ENCODE measurements around the gene PTER. TPM values are rescaled to one million over a fixed set of nuclear protein-coding genes. Genes with fewer than 3 reads are reported as not detected.

Gene PTER
- polyA plus RNA-seq, 2 of the 4 experiments (the other 2 are of a cell fraction): 13.2 to 34.5 TPM

DNA sequence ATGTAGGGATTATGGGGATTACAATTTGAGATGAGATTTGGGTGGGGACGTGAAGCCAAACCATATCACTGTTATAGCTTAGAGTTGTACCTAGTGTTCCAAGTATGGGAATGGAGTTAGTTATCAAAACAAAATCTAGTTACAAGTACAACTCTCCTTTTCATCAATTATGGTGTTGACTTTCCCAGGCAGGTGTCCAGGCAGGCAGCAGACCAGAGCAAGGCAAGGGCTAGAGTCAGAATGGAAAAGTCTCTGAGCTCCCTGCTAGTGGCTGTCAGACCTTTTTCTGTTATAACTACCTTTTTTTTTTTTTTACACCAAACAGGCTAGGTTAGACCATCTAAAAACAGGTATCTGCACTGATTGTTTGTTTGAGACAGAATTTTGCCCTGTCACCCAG is 29.2 kb downstream of the PTER start (continued):
- TF ChIP-seq NFE2L2 (conservative IDR thresholded peaks at IDR 0.05; ENCODE audit: low read length) (no peak), KDM5A (IDR thresholded peaks at IDR 0.05) (no peak), NR3C1 (IDR thresholded peaks at IDR 0.05) (no peak), BHLHE40 (IDR thresholded peaks at IDR 0.05; ENCODE audit: low read depth, low read length) (no peak)

DNA sequence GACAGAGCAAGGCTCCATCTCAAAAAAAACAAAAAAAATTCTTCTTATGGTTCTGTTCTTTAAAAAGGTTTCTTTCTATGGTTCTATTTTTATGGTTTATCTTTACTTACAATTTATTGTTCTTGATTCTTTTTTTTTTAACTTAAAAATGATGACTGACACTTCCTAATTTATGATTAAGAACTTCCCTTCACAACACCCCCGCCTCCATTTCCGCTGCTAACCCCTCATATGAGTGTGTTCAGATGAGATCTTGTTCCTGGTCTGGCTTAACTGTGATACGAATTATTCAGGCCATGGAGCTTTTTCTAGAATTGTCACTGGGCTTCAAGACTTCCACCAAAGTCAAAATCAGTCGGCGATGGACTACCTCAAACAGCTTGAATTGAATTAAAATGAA is 33.9 kb downstream of the PTER start:
- no peak overlapping the region for H3K27ac ChIP-seq
- H3K4me3 ChIP-seq: no peak overlapping the region
- TF ChIP-seq NPAS2 (CRISPR knock-in tag; IDR thresholded peaks at IDR 0.05; ENCODE audit: borderline replicate concordance) (no peak), MYC (IDR thresholded peaks at IDR 0.05; ENCODE audit: borderline replicate concordance, low read length) (no peak)
- FAIRE-seq (no peak), ATAC-seq (no peak), DNase-seq (ENCODE audit: low read depth in 1 of 2, low spot score in 1 of 2) (no peak)
- ChIA-PET CTCF (interaction anchor here (0.6 kb wide), 1 partner anchor 1033 kb away, joined by 3 read pairs; no protein-coding TSS in a partner anchor), POLR2A (interaction anchor here (0.5 kb wide), 1 partner anchor 34 kb away, joined by 3 read pairs; the partner anchor contains the start of gene PTER)
- H3K9me3 ChIP-seq: no peaks in the 10 kb centered on the region
- peaks cover 16% of the 10 kb centered on the region; the same call in 2 of the 3 replicates for H3K4me1 ChIP-seq
- H3K4me2 ChIP-seq: no peak overlapping the region
- 91% methylated on average over 5 of the region's 5 CpGs for WGBS (ENCODE audit: missing lambda C conversion rate)

- no peaks in the 10 kb centered on the region for H3K9me3 ChIP-seq
- 81% methylated on average over 3 of the region's 3 CpGs for WGBS (ENCODE audit: missing lambda C conversion rate)
- TF ChIP-seq, protein P1, sequence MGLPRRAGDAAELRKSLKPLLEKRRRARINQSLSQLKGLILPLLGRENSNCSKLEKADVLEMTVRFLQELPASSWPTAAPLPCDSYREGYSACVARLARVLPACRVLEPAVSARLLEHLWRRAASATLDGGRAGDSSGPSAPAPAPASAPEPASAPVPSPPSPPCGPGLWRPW (IDR thresholded peaks at IDR 0.05): no peak
- no peak for TF ChIP-seq NR3C1 (IDR thresholded peaks at IDR 0.05)
- TF ChIP-seq RNF2 (IDR thresholded peaks at IDR 0.05; ENCODE audit: borderline replicate concordance, low read depth): no peak
- no peak for TF ChIP-seq CBX8 (IDR thresholded peaks at IDR 0.05)
- no peak for TF ChIP-seq RARB (CRISPR knock-in tag; IDR thresholded peaks at IDR 0.05)
- TF ChIP-seq, protein P2, sequence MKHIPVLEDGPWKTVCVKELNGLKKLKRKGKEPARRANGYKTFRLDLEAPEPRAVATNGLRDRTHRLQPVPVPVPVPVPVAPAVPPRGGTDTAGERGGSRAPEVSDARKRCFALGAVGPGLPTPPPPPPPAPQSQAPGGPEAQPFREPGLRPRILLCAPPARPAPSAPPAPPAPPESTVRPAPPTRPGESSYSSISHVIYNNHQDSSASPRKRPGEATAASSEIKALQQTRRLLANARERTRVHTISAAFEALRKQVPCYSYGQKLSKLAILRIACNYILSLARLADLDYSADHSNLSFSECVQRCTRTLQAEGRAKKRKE (CRISPR knock-in tag; IDR thresholded peaks at IDR 0.05; ENCODE audit: low read depth): no peak
- no peak for TF ChIP-seq EP300 (IDR thresholded peaks at IDR 0.05)
- TF ChIP-seq MAZ (IDR thresholded peaks at IDR 0.05; ENCODE audit: borderline replicate concordance, low read depth, low read length): no peak
- TF ChIP-seq ZSCAN20 (CRISPR knock-in tag; IDR thresholded peaks at IDR 0.05): no peak
- TF ChIP-seq EHF (CRISPR knock-in tag; IDR thresholded peaks at IDR 0.05): no peak
- no peak for TF ChIP-seq HOXA7 (CRISPR knock-in tag; IDR thresholded peaks at IDR 0.05)
- TF ChIP-seq NPAS2 (CRISPR knock-in tag; IDR thresholded peaks at IDR 0.05; ENCODE audit: borderline replicate concordance): no peak
- TF ChIP-seq CHD2 (IDR thresholded peaks at IDR 0.05; ENCODE audit: low read length, partially characterized antibody): no peak
- no peak for TF ChIP-seq GATA3 (IDR thresholded peaks at IDR 0.05; ENCODE audit: borderline replicate concordance)
- no peak for TF ChIP-seq HOXB13 (CRISPR knock-in tag; IDR thresholded peaks at IDR 0.05; ENCODE audit: low read depth)
- no peak for TF ChIP-seq ELK1 (IDR thresholded peaks at IDR 0.05; ENCODE audit: low read depth, low read length)
- no peak for TF ChIP-seq POLR2AphosphoS2 (conservative IDR thresholded peaks at IDR 0.05; ENCODE audit: low read length)
- TF ChIP-seq BCL3 (IDR thresholded peaks at IDR 0.05): no peak
- no peak for TF ChIP-seq MAX (IDR thresholded peaks at IDR 0.05)
- no peak for TF ChIP-seq NFE2L2 (conservative IDR thresholded peaks at IDR 0.05; ENCODE audit: low read length)
- FAIRE-seq (no peak), ATAC-seq (no peak), DNase-seq (ENCODE audit: low read depth in 1 of 2, low spot score in 1 of 2) (no peak)
- no peak overlapping the region for H3K27ac ChIP-seq
- H3K4me3 ChIP-seq: no peak overlapping the region
- ChIA-PET CTCF (no interaction called here), POLR2A (interaction anchor here (0.6 kb wide), 2 partner anchors 35 to 74 kb away, joined by 5 to 7 read pairs; no protein-coding TSS in a partner anchor)
- 0 out of 3 replicates have a peak, but pooled peaks cover 5% of the 10 kb centered on the region for H3K4me1 ChIP-seq
- H3K4me2 ChIP-seq: no peak overlapping the region
Observed at GRCh38 chr10:16472828-16473227, 36.0 kb downstream of the PTER start.

Data from A549 (cell line).